Measurements from ENCODE around the gene HAND2. TPM values are rescaled to one million over a fixed set of nuclear protein-coding genes. Genes with fewer than 3 reads are reported as not detected.

The HAND2 gene
- total RNA-seq, 1 donor from 2014 or later = 6.0 TPM

DNA sequence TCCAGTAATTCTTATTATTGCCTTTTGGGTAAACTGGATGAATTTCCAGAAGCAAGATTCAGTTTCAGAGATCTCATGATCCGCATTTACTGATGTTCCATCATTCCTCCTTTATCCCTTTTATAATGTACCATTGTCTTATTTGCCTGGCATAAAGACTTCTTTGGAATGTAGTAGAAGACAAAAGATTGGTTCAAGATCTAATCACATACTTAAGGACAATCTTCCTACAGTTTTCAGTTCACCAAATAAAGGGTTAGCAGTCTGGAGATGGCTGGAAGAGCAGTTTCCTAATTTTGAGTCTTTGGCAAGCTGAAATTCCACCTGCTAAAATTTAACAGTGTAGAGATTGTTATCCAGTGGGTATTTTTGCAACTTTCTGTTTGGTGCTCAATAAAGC lies 30.9 kb upstream of the HAND2 start:
- intact Hi-C loops (cut with DNase I) = no loop called here

DNA sequence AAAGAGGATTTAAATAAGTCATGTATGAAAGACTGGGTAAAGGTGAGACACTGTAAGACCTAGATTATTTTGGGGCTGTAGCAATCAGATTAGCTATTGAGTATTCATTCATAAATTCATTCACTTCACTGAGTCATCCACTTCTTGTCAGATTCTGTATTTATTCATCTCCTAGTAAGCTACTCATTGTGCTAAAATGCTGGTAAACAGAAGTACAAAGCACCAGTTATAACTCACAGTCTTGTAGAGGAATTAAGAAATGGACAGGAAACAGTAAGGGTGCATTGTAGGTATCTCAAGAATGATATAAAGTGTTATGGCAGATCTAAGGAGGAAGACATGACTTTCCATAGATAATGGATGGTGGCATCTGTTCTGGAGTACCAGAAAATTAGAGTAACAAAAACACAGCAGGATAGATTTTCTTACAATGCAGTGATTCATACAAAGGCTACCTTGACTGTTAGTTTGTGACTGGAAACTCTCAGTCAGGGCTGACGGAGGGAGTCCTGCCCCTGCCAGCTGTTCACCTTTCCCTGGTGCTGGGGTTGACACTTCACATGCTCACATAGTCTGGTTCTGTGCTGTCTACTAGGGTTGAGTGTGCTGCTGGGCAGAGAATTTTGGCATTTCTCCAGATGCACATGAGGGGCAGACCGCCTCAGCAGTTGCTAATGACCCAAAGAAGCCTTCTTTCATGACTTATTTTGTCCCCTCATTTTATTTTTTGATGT lies 26.5 kb upstream of the HAND2 start:
- no peaks in the 10 kb centered on the region for H3K27me3 ChIP-seq
- intact Hi-C loops (cut with DNase I) = no loop called here
- H3K9me3 ChIP-seq = no peaks in the 10 kb centered on the region
- H3K36me3 ChIP-seq = no peaks in the 10 kb centered on the region
- TF ChIP-seq, protein P1, sequence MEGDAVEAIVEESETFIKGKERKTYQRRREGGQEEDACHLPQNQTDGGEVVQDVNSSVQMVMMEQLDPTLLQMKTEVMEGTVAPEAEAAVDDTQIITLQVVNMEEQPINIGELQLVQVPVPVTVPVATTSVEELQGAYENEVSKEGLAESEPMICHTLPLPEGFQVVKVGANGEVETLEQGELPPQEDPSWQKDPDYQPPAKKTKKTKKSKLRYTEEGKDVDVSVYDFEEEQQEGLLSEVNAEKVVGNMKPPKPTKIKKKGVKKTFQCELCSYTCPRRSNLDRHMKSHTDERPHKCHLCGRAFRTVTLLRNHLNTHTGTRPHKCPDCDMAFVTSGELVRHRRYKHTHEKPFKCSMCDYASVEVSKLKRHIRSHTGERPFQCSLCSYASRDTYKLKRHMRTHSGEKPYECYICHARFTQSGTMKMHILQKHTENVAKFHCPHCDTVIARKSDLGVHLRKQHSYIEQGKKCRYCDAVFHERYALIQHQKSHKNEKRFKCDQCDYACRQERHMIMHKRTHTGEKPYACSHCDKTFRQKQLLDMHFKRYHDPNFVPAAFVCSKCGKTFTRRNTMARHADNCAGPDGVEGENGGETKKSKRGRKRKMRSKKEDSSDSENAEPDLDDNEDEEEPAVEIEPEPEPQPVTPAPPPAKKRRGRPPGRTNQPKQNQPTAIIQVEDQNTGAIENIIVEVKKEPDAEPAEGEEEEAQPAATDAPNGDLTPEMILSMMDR (IDR thresholded peaks at IDR 0.05) = no peak
- no peak overlapping the region for H3K4me3 ChIP-seq
- no peaks in the 10 kb centered on the region for H3K4me1 ChIP-seq
- no peak for DNase-seq (ENCODE audit: low spot score in 2 of 2)
- no peak overlapping the region for H3K27ac ChIP-seq

More for the DNA sequence above, 30.9 kb upstream of the HAND2 start:
- peaks cover 0 to 2% of the 10 kb centered on the region in 2 donors for H3K4me1 ChIP-seq
- H3K4me3 ChIP-seq = no peak overlapping the region
- TF ChIP-seq, protein P1 (IDR thresholded peaks at IDR 0.05) = no peak
- H3K9me3 ChIP-seq = no peaks in the 10 kb centered on the region
- no peak overlapping the region for H3K27ac ChIP-seq
- no peaks in the 10 kb centered on the region for H3K27me3 ChIP-seq
- no peak for DNase-seq (ENCODE audit: low spot score in 2 of 2)
- H3K36me3 ChIP-seq = no peaks in the 10 kb centered on the region

DNA sequence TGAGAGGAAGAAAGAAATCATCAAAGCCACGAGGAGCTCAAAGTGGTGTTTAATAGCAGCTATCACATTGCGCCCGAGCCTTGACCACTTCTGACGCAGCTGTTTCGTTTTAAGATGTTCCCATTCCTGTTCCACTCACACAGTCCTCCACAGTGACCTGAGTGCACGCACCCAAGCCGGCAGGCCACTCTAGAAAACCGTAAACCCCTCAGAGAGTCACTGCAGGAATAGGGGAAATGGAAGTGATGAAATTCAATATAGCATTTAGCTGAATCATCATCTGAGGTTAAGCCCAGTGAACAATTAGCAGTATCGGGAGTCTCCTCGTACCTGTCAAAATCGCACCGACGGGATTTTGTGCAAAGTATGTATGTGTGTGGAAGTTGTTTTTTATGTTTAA lies 17.9 kb upstream of the HAND2 start:
- TF ChIP-seq, protein P1 (IDR thresholded peaks at IDR 0.05) = no peak
- H3K9me3 ChIP-seq = no peaks in the 10 kb centered on the region
- H3K27ac ChIP-seq = no peak overlapping the region
- no peak overlapping the region for H3K4me3 ChIP-seq
- no peaks in the 10 kb centered on the region for H3K4me1 ChIP-seq
- H3K27me3 ChIP-seq = no peaks in the 10 kb centered on the region
- DNase-seq (ENCODE audit: low spot score in 2 of 2) = no peak
- intact Hi-C loops (cut with DNase I) = no loop called here
- no peaks in the 10 kb centered on the region for H3K36me3 ChIP-seq

DNA sequence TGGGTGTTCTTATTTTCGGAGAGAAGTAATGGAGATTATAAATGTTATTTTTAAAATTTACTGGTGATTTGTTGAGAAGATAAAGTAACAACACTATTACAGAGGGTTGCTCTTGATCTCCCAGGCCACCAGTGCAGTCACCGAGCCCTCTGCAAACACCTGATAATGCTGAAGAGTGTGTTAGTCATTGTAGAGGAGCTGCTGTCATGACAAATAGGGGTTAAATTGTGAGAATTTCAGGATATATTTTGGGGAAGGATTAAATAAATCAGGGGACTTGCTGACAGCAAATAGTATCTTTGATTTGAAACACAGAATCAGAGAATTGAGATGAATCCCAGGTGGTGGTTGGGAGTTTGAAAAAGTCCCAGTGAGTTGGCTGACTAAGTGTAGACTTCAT lies 16.7 kb upstream of the HAND2 start:
- DNase-seq (ENCODE audit: low spot score in 2 of 2) = no peak
- no peak overlapping the region for H3K4me3 ChIP-seq
- no peaks in the 10 kb centered on the region for H3K27me3 ChIP-seq
- no peak overlapping the region for H3K27ac ChIP-seq
- intact Hi-C loops (cut with DNase I) = no loop called here
- TF ChIP-seq, protein P1 (IDR thresholded peaks at IDR 0.05) = no peak
- no peaks in the 10 kb centered on the region for H3K4me1 ChIP-seq
- H3K9me3 ChIP-seq = no peaks in the 10 kb centered on the region
- no peaks in the 10 kb centered on the region for H3K36me3 ChIP-seq

DNA sequence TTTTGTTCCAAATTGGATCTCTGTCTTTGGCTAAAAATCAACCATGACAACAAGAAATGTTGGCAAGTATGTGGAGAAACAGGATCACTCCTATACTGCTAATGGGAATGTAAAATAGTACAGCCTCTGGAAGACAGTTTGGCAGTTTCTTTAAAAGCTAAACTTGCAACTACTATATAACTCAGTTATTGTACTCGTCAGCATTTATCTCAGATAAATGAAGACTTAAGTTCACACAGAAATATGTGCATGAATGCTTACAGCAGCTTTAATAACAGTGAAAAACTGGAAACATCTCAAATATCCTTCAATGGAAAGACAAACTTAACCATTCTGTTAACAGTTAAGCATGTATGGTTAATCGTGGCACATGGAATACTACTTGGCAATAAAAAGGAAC lies 15.4 kb upstream of the HAND2 start:
- DNase-seq (ENCODE audit: low spot score in 2 of 2) = no peak
- H3K4me1 ChIP-seq = no peaks in the 10 kb centered on the region
- H3K27ac ChIP-seq = no peak overlapping the region
- H3K9me3 ChIP-seq = no peaks in the 10 kb centered on the region
- intact Hi-C loops (cut with DNase I) = no loop called here
- H3K27me3 ChIP-seq = no peaks in the 10 kb centered on the region
- no peaks in the 10 kb centered on the region for H3K36me3 ChIP-seq
- H3K4me3 ChIP-seq = no peak overlapping the region
- TF ChIP-seq, protein P1 (IDR thresholded peaks at IDR 0.05) = no peak

Data from ascending aorta (tissue), 2 donors.